GM10248 (cell line): ENCODE data around the gene NKAIN2.

ENCODE experiments used
- CTCF ChIA-PET: fragments of 300-600 bp; sonication (Branson Sonifier 250); formaldehyde crosslinking; extraction: SDS; loops from one replicate; lab custom pipeline; 2021; ENCODE audit warnings: antibody characterized with exemption; lab: Yijun Ruan, JAX
- POLR2A ChIA-PET: fragments of 350-650 bp; sonication (Branson Sonifier 250); formaldehyde crosslinking; extraction: SDS; loops from one replicate; lab custom pipeline; 2020; ENCODE audit warnings: antibody characterized with exemption; lab: Yijun Ruan, JAX
- DNase-seq: peaks from one replicate; pipeline ENCODE4 v3.0.0; 2012; ENCODE audit errors: extremely low spot score
- TF ChIP-seq, protein P1 (sequence below): IDR thresholded peaks from 2 replicates; pipeline ENCODE4 v1.5.1; 2012; ENCODE audit warnings: mild to moderate bottlenecking, low read depth; ENCODE audit errors: extremely low read depth, missing control alignments, control extremely low read depth

NKAIN2 gene

GRCh38 chr6:123899745-123900144, 96.1 kb downstream of the NKAIN2 start:
- POLR2A ChIA-PET, result interaction anchor here (0.6 kb wide), 1 partner anchor 71 kb away, joined by 3 read pairs; no protein-coding TSS in a partner anchor
- no peak for DNase-seq
- CTCF ChIA-PET, result no interaction called here
- TF ChIP-seq, protein P1, sequence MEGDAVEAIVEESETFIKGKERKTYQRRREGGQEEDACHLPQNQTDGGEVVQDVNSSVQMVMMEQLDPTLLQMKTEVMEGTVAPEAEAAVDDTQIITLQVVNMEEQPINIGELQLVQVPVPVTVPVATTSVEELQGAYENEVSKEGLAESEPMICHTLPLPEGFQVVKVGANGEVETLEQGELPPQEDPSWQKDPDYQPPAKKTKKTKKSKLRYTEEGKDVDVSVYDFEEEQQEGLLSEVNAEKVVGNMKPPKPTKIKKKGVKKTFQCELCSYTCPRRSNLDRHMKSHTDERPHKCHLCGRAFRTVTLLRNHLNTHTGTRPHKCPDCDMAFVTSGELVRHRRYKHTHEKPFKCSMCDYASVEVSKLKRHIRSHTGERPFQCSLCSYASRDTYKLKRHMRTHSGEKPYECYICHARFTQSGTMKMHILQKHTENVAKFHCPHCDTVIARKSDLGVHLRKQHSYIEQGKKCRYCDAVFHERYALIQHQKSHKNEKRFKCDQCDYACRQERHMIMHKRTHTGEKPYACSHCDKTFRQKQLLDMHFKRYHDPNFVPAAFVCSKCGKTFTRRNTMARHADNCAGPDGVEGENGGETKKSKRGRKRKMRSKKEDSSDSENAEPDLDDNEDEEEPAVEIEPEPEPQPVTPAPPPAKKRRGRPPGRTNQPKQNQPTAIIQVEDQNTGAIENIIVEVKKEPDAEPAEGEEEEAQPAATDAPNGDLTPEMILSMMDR, result no peak

DNA sequence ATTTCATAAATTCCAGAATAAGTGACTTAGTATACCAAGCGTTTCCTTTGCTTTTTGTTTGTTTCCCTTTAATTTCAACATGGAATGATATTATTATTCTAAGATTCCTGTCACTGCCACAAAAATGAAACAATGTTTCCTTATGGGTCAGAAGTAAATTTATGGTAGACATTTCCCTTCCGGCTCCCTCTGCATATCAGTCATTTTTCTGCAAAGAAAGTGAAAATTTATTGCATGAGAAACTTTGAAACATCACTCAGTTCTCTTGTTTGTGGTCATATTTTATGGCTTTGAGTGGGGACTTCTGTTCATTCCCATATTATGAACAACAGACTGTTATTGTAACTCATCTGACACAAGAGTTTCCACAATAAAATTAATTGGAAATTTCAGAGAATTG, 97.8 kb downstream of the NKAIN2 start:
- DNase-seq, result no peak
- POLR2A ChIA-PET, result no interaction called here
- CTCF ChIA-PET, result no interaction called here
- TF ChIP-seq, protein P1, result no peak

DNA sequence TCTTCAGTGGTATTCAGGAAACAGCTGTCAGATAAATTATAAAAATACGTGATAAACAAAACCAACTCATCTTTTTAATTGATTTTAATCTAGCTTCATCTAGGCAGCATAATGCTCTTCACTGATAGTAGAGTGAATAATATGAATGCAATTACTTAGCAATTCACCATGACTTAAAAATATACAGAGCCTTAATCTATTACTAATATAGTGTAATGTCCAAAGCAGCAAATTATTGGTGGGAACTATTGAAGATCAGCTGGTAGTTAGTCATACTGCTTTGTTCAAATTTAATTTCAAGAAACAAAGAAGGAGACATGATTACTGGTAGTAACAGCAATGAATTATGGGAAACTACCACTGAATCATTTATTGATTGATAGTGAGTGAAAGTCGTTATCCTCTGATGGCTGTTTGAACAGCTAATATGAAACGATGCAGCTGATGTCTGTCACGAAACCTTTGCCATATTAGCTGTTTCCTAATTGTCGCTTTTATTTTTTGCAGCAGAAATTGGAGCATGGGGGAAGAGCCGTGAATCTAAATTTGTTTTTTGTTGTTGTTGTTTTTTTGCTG, 99.2 kb downstream of the NKAIN2 start:
- TF ChIP-seq, protein P1, result no peak
- POLR2A ChIA-PET, result no interaction called here
- CTCF ChIA-PET, result interaction anchor here (1.0 kb wide), 1 partner anchor 11 kb away, joined by 3 read pairs; no protein-coding TSS in a partner anchor
- no peak for DNase-seq

DNA sequence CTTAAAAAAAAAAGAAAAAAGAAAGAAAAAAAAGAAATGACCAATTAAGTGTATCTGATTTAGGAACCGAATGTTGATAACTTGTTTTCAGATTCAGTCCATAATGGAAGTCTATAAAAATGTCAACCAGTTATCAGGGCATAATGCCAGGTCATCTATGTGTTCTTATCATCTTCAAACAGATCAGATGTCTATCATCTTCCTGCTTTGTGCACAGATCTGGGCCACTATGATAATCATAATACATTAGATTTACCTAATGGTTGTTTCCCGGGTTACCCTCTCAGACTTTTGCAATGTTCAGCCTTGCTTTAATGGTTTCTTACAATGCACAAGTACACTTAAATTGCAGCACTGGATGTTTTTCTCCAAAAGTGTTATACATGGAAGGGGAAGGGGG, 100.6 kb downstream of the NKAIN2 start:
- TF ChIP-seq, protein P1, result no peak
- POLR2A ChIA-PET, result no interaction called here
- DNase-seq, result no peak
- CTCF ChIA-PET, result interaction anchor here (1.9 kb wide), 1 partner anchor 13 kb away, joined by 4 read pairs; no protein-coding TSS in a partner anchor

DNA sequence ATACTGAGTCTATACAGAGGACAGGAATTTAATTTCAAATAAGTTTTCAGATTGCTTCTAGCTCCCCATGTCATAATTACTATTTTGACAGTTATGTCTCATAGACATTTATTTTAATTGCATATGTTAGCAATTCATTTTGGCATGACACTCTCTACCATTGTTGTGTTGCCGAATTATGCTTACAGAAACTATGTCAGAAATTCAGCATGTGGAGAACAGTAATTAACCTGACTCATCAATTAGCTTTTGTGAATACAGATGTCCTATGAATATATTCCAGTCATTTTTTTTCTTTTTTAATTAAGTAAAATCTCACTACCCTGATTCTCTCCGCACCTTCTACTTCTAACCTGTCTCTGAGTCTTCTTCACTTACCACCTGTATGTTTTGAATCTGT, 105.1 kb downstream of the NKAIN2 start:
- CTCF ChIA-PET, result interaction anchor here (1.4 to 2.9 kb wide), 2 partner anchors 13 to 17 kb away, joined by 3 to 6 read pairs; no protein-coding TSS in a partner anchor
- POLR2A ChIA-PET, result no interaction called here

GRCh38 chr6:123909989-123910388, 106.3 kb downstream of the NKAIN2 start:
- POLR2A ChIA-PET, result no interaction called here
- DNase-seq, result no peak
- CTCF ChIA-PET, result interaction anchor here (2.9 kb wide), 1 partner anchor 16 kb away, joined by 6 read pairs; no protein-coding TSS in a partner anchor
- TF ChIP-seq, protein P1, result no peak

More for the DNA sequence above, 105.1 kb downstream of the NKAIN2 start:
- no peak for DNase-seq
- TF ChIP-seq, protein P1, result no peak
